Panc1 (cell line): ENCODE data around the gene GRM4. TPM values are rescaled to one million over a fixed set of nuclear protein-coding genes. Genes with fewer than 3 reads are reported as not detected.
A peak's percentile ranks its signal among the peaks of the same experiment; 100 is the strongest.

Source experiments
- ATAC-seq: fragments of 200-7000 bp; cut with Tn5 transposase; 2 replicates; pipeline ENCODE4 v1.9.1; 2020; ENCODE audit warnings: mild to moderate bottlenecking, moderate library complexity
- BruUV-seq: library from RNA; stranded (reverse); fragments of 400-500 nt; replicated peaks from 2 replicates; lab custom pipeline; 2021; lab: Mats Ljungman, UMichigan
- CTCF ChIA-PET: fragments of 300-600 bp; sonication (Branson Sonifier 250); formaldehyde crosslinking; loops from one replicate; lab custom pipeline; 2022; ENCODE audit warnings: antibody characterized with exemption; lab: Charles Lee
- POLR2A ChIA-PET: fragments of 300-600 bp; sonication (Branson Sonifier 250); formaldehyde crosslinking; loops from one replicate; lab custom pipeline; 2022; ENCODE audit warnings: antibody characterized with exemption; lab: Charles Lee
- DNase-seq: peaks from one replicate; pipeline ENCODE4 v3.0.0-alpha.2; 2010; ENCODE audit warnings: low read depth, low spot score
- H3K27ac ChIP-seq: 2 replicates; pipeline ENCODE4 v1.5.1; 2011; ENCODE audit warnings: mild to moderate bottlenecking, low read length, inconsistent platforms
- H3K27me3 ChIP-seq: fragments of 200-500 bp; sonication (Bioruptor generic); 2 replicates; pipeline ENCODE4 v1.6.0; 2014; ENCODE audit warnings: low read length, inconsistent platforms; ENCODE audit not compliant: control insufficient read depth, insufficient read depth
- H3K36me3 ChIP-seq: fragments of 200-500 bp; sonication (Bioruptor generic); 2 replicates; pipeline ENCODE4 v1.5.1; 2014; ENCODE audit warnings: inconsistent platforms, mild to moderate bottlenecking, low read length, moderate library complexity; ENCODE audit not compliant: control insufficient read depth, insufficient read depth
- H3K4me1 ChIP-seq: 2 replicates; pipeline ENCODE4 v1.5.1; 2011; ENCODE audit warnings: inconsistent platforms, mild to moderate bottlenecking, low read length, moderate library complexity; ENCODE audit not compliant: control insufficient read depth, insufficient read depth
- H3K4me3 ChIP-seq, 2 experiments: 2 replicates each; pipeline ENCODE4 v1.5.1; 2011 to 2012; ENCODE audit warnings: low read depth in 2 of 2, low read length in 2 of 2, mild to moderate bottlenecking in 2 of 2, inconsistent platforms in 1 of 2, moderate library complexity in 1 of 2
- H3K9me3 ChIP-seq: fragments of 200-500 bp; sonication (Bioruptor generic); 2 replicates; pipeline ENCODE4 v1.5.1; 2014; ENCODE audit warnings: low read depth, mild to moderate bottlenecking, inconsistent platforms, low read length, moderate library complexity; ENCODE audit not compliant: control insufficient read depth, insufficient read depth
- POLR2AphosphoS5 ChIP-seq: IDR thresholded peaks from 2 replicates; pipeline ENCODE4 v1.6.1; 2012; ENCODE audit warnings: mild to moderate bottlenecking, low read depth, low read length, moderate library complexity
- REST ChIP-seq, 2 experiments: IDR thresholded peaks; 2 replicates each; pipeline ENCODE4 v1.6.1; 2011 to 2012; ENCODE audit warnings: low read depth in 2 of 2, control low read depth in 1 of 2, low read length in 1 of 2, mild to moderate bottlenecking in 1 of 2, moderate library complexity in 1 of 2; ENCODE audit not compliant: insufficient read depth in 1 of 2
- SIN3A ChIP-seq: IDR thresholded peaks from 2 replicates; pipeline ENCODE4 v1.6.1; 2012; ENCODE audit warnings: low read depth, mild to moderate bottlenecking, low read length, moderate library complexity, borderline replicate concordance; ENCODE audit not compliant: insufficient read depth
- TCF7L2 ChIP-seq: IDR thresholded peaks from 2 replicates; pipeline ENCODE4 v1.6.1; 2011; ENCODE audit warnings: mild to moderate bottlenecking, low read depth, low read length, inconsistent platforms
- in situ Hi-C: cut with HindIII; loops from 2 replicates; pipeline ENCODE4 v1.10.0; 2016; ENCODE audit warnings: low sequenced_read_pairs, low pct_unique_long_range_greater_than_20kb
- intact Hi-C: fragments of 100-400 bp; cut with micrococcal nuclease; formaldehyde crosslinking; loops from one replicate; pipeline ENCODE4 v1.10.0; 2022; ENCODE audit not compliant: unreplicated experiment
- total RNA-seq: library from RNA; stranded (reverse); gene quantifications from one replicate; pipeline ENCODE4 v1.2.1, GENCODE V29; 2021; ENCODE audit not compliant: unreplicated experiment
- TF ChIP-seq, protein P1 (sequence below): fragments of 450-650 bp; IDR thresholded peaks from 2 replicates; pipeline ENCODE4 v1.5.1; 2017; ENCODE audit warnings: mild to moderate bottlenecking

GRM4 gene
- total RNA-seq, 1 experiment from 2014 or later: 1.3 TPM

- no TSS peak for BruUV-seq
- CTCF ChIA-PET: no interaction called here
- no peak overlapping the region for H3K4me3 ChIP-seq
- intact Hi-C loops: no loop called here
- ATAC-seq: no peak
- H3K4me1 ChIP-seq: no peaks in the 10 kb centered on the region
- no peaks in the 10 kb centered on the region for H3K27me3 ChIP-seq
- TF ChIP-seq SIN3A: no peak
- no peak for TF ChIP-seq TCF7L2
- no peak for TF ChIP-seq POLR2AphosphoS5
- TF ChIP-seq, protein P1, sequence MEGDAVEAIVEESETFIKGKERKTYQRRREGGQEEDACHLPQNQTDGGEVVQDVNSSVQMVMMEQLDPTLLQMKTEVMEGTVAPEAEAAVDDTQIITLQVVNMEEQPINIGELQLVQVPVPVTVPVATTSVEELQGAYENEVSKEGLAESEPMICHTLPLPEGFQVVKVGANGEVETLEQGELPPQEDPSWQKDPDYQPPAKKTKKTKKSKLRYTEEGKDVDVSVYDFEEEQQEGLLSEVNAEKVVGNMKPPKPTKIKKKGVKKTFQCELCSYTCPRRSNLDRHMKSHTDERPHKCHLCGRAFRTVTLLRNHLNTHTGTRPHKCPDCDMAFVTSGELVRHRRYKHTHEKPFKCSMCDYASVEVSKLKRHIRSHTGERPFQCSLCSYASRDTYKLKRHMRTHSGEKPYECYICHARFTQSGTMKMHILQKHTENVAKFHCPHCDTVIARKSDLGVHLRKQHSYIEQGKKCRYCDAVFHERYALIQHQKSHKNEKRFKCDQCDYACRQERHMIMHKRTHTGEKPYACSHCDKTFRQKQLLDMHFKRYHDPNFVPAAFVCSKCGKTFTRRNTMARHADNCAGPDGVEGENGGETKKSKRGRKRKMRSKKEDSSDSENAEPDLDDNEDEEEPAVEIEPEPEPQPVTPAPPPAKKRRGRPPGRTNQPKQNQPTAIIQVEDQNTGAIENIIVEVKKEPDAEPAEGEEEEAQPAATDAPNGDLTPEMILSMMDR: no peak
- TF ChIP-seq REST (IDR thresholded peaks at IDR 0.05; ENCODE audit: insufficient read depth in 1 of 2, low read depth in 2 of 2, low read length in 1 of 2): no peak
- no peak overlapping the region for H3K27ac ChIP-seq
- H3K36me3 ChIP-seq: no peaks in the 10 kb centered on the region
- in situ Hi-C loops: no loop called here
- POLR2A ChIA-PET: no interaction called here
- no peak for DNase-seq
- no peaks in the 10 kb centered on the region for H3K9me3 ChIP-seq
Observed at GRCh38 chr6:34075906-34076305, 70.0 kb downstream of the GRM4 start.

GRCh38 chr6:34074064-34074742, 71.7 kb downstream of the GRM4 start:
- CTCF ChIA-PET: no interaction called here

More at GRCh38 chr6:34074064-34074742, 71.7 kb downstream of the GRM4 start:
- TF ChIP-seq POLR2AphosphoS5: no peak
- TF ChIP-seq TCF7L2: no peak
- TF ChIP-seq, protein P1: no peak
- TF ChIP-seq REST (IDR thresholded peaks at IDR 0.05; ENCODE audit: insufficient read depth in 1 of 2, low read depth in 2 of 2, low read length in 1 of 2): no peak
- TF ChIP-seq SIN3A: no peak
- in situ Hi-C loops (no loop called here), intact Hi-C loops (no loop called here)
- no peaks in the 10 kb centered on the region for H3K9me3 ChIP-seq
- ATAC-seq: peak; percentile 28; the same call in 1 of the 2 replicates
- H3K4me3 ChIP-seq: no peak overlapping the region
- POLR2A ChIA-PET: no interaction called here
- no peak overlapping the region for H3K27ac ChIP-seq
- no TSS peak for BruUV-seq
- H3K4me1 ChIP-seq: no peaks in the 10 kb centered on the region
- H3K27me3 ChIP-seq: no peaks in the 10 kb centered on the region
- no peaks in the 10 kb centered on the region for H3K36me3 ChIP-seq
- no peak for DNase-seq
